ENCODE data around the gene SLF1.

- no peak for TF ChIP-seq POLR2A (IDR thresholded peaks at IDR 0.05; ENCODE audit: low read length)
- TF ChIP-seq GATA1 (IDR thresholded peaks at IDR 0.05; ENCODE audit: low read depth, low read length), result no peak
These were observed 57.6 kb downstream of the SLF1 start for GRCh38 chr5:94675965-94676618.

All from erythroblast (primary cell).